SW 1271 (cell line): ENCODE measurements around the gene RAB27B.
"Not testable (repeated sequence)": the region's sequence is repeated elsewhere in the genome, so short reads cannot be mapped to it uniquely, and the experiment has no call there.

Experiments used
- DNase-seq, 2 experiments: peaks; one replicate each; lab custom pipeline; 2025; lab: John Stamatoyannopoulos, UW

Gene RAB27B

GRCh38 chr18:54815086-54815485, 13.2 kb upstream of the RAB27B start:
- DNase-seq, result no peak

GRCh38 chr18:54820785-54821275, 7.4 kb upstream of the RAB27B start:
- DNase-seq, result not testable (repeated sequence)

GRCh38 chr18:54822872-54823845, 5.1 kb upstream of the RAB27B start:
- peak in 1 of 2 experiments; percentile 42 for DNase-seq

- no peak for DNase-seq
Measured at GRCh38 chr18:54824761-54825160, 3.5 kb upstream of the RAB27B start.

GRCh38 chr18:54825601-54826344, 2.5 kb upstream of the RAB27B start:
- DNase-seq, result no peak

- no peak for DNase-seq
Measured at GRCh38 chr18:54828986-54829385, 709 bp downstream of the RAB27B start.

- no peak for DNase-seq
Measured at GRCh38 chr18:54829856-54830255, 1.6 kb downstream of the RAB27B start.

GRCh38 chr18:54830260-54830659, 2.0 kb downstream of the RAB27B start:
- no peak for DNase-seq

GRCh38 chr18:54830866-54831265, 2.6 kb downstream of the RAB27B start:
- DNase-seq, result no peak

GRCh38 chr18:54835944-54836343, 7.7 kb downstream of the RAB27B start:
- DNase-seq, result no peak

- no peak for DNase-seq
Measured at GRCh38 chr18:54843314-54843713, 15.0 kb downstream of the RAB27B start.

- DNase-seq, result no peak
Measured at GRCh38 chr18:54845787-54846186, 17.5 kb downstream of the RAB27B start.

- DNase-seq, result no peak
Measured at GRCh38 chr18:54848121-54848520, 19.8 kb downstream of the RAB27B start.

- no peak for DNase-seq
Measured at GRCh38 chr18:54849683-54850082, 21.4 kb downstream of the RAB27B start.

GRCh38 chr18:54850598-54850997, 22.3 kb downstream of the RAB27B start:
- no peak for DNase-seq

GRCh38 chr18:54852780-54853675, 24.8 kb downstream of the RAB27B start:
- no peak for DNase-seq

- DNase-seq, result not testable (repeated sequence)
Measured at GRCh38 chr18:54855050-54855449, 26.8 kb downstream of the RAB27B start.

- no peak for DNase-seq
Measured at GRCh38 chr18:54856105-54856646, 27.9 kb downstream of the RAB27B start.

GRCh38 chr18:54857499-54857898, 29.2 kb downstream of the RAB27B start:
- DNase-seq, result no peak

GRCh38 chr18:54859667-54860421, 31.6 kb downstream of the RAB27B start:
- DNase-seq, result no peak

GRCh38 chr18:54860941-54861340, 32.7 kb downstream of the RAB27B start:
- no peak for DNase-seq
